Endodermal cell (in vitro differentiated cells): ENCODE results near the gene PLA2R1. TPM values are rescaled to one million over a fixed set of nuclear protein-coding genes. Genes with fewer than 3 reads are reported as not detected.
A peak's percentile ranks its signal among the peaks of the same experiment; 100 is the strongest.

Experiments used
- DNase-seq: peaks from one replicate; pipeline ENCODE4 v3.0.0-alpha.2; 2017
- H3K27ac ChIP-seq: 2 replicates; pipeline ENCODE4 v1.5.1; 2013; ENCODE audit warnings: mild to moderate bottlenecking, low read depth, low read length, moderate library complexity
- H3K27me3 ChIP-seq: 2 replicates; pipeline ENCODE4 v1.6.1; 2013; ENCODE audit warnings: mild to moderate bottlenecking, low read length, moderate library complexity; ENCODE audit not compliant: insufficient read depth, control insufficient read depth, poor library complexity, severe bottlenecking
- H3K36me3 ChIP-seq: 2 replicates; pipeline ENCODE4 v1.7.0; 2013; ENCODE audit warnings: mild to moderate bottlenecking, low read length, moderate library complexity; ENCODE audit not compliant: control insufficient read depth, insufficient read depth
- H3K4me1 ChIP-seq: one replicate; pipeline ENCODE4 v1.7.0; 2013; ENCODE audit warnings: low read length; ENCODE audit not compliant: control insufficient read depth, insufficient read depth
- H3K4me3 ChIP-seq: 2 replicates; pipeline ENCODE4 v1.5.1; 2013; ENCODE audit warnings: mild to moderate bottlenecking, low read length, moderate library complexity
- H3K9ac ChIP-seq: 2 replicates; pipeline ENCODE4 v1.6.1; 2013; ENCODE audit warnings: mild to moderate bottlenecking, low read length, moderate library complexity; ENCODE audit not compliant: poor library complexity, severe bottlenecking; ENCODE audit errors: extremely low read depth
- H3K9me3 ChIP-seq: 2 replicates; pipeline ENCODE4 v1.6.1; 2013; ENCODE audit warnings: mild to moderate bottlenecking, low read length, moderate library complexity; ENCODE audit not compliant: control insufficient read depth
- H3K27ac Mint-ChIP-seq: 2 replicates; pipeline ENCODE4 v1.8.0; 2020; ENCODE audit warnings: mixed read lengths
- H3K27me3 Mint-ChIP-seq: 2 replicates; pipeline ENCODE4 v1.8.0; 2021; ENCODE audit warnings: mild to moderate bottlenecking, mixed read lengths; ENCODE audit not compliant: insufficient read depth
- H3K36me3 Mint-ChIP-seq: 2 replicates; pipeline ENCODE4 v1.8.0; 2020; ENCODE audit warnings: low read depth, mixed read lengths
- H3K4me1 Mint-ChIP-seq: 2 replicates; pipeline ENCODE4 v1.8.0; 2020; ENCODE audit warnings: mixed read lengths
- H3K4me3 Mint-ChIP-seq: 2 replicates; pipeline ENCODE4 v1.8.0; 2020; ENCODE audit warnings: mild to moderate bottlenecking, moderate library complexity, mixed read lengths
- H3K9me3 Mint-ChIP-seq: 2 replicates; pipeline ENCODE4 v1.8.0; 2020; ENCODE audit warnings: mild to moderate bottlenecking, mixed read lengths
- WGBS, 2 experiments: methylation state at CpG; one replicate each; pipeline versions ENCODE4 v1.1.5 to v1.1.7; 2013; ENCODE audit warnings: missing lambda C conversion rate in 2 of 2, mixed read lengths in 1 of 2; ENCODE audit not compliant: insufficient coverage in 1 of 2, insufficient read length in 1 of 2; 5-methylcytosine and 5-hydroxymethylcytosine counted together
- total RNA-seq, 2 donors: library from RNA; stranded (reverse); fragmentation: NEBNext Ultra II Directional in 1 of 2; extraction: Animal tissue kit (Norgen Biotek cat#: 25700) in 1 of 2; gene quantifications; 2 replicates in 1 of 2; 3 replicates in 1 of 2; pipeline ENCODE4 v1.2.1, GENCODE V29; 2021
- TF ChIP-seq, protein P1 (sequence below): fragments of 200-600 bp; sonication (generic); conservative IDR thresholded peaks from 2 replicates; pipeline ENCODE4 v1.5.0; 2021; ENCODE audit warnings: antibody characterized with exemption, mild to moderate bottlenecking

PLA2R1 gene
- total RNA-seq, 2 donors from 2014 or later = 1.4 to 1.8 TPM

DNA sequence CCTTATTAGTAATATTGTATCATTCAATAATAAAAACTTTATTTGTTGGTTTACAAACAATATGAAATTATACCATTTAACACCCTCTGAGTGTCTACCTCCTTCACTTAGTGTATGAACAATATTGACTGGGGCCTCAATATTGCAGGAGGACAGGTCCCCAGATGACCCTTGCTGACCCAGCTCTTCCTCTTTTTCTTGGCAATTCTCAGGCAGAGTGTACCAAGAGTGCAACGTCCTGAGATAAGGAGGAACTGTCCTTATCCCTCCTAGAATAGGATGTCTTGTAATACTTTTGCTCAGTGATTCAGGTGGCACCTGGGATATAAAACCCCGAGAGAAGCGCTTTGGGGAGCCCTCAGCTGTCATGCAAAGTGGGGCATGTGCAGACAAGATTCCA lies 76.8 kb downstream of the PLA2R1 start:
- Histone ChIP-seq H3K27me3 (no peaks in the 10 kb centered on the region), H3K27ac (no peak overlapping the region), H3K9ac (no peak overlapping the region), H3K4me3 (no peak overlapping the region), H3K4me1 (peaks cover 14% of the 10 kb centered on the region), H3K36me3 (no peaks in the 10 kb centered on the region), H3K9me3 (no peaks in the 10 kb centered on the region)
- Mint-ChIP-seq H3K4me3 (no peak overlapping the region), H3K4me1 (peaks cover 32% of the 10 kb centered on the region), H3K27ac (no peak overlapping the region), H3K27me3 (no peaks in the 10 kb centered on the region), H3K36me3 (no peaks in the 10 kb centered on the region), H3K9me3 (no peaks in the 10 kb centered on the region)
- 94 to 95% methylated on average over 3 of the region's 3 CpGs for WGBS, 2 experiments
- DNase-seq = no peak
- TF ChIP-seq, protein P1, sequence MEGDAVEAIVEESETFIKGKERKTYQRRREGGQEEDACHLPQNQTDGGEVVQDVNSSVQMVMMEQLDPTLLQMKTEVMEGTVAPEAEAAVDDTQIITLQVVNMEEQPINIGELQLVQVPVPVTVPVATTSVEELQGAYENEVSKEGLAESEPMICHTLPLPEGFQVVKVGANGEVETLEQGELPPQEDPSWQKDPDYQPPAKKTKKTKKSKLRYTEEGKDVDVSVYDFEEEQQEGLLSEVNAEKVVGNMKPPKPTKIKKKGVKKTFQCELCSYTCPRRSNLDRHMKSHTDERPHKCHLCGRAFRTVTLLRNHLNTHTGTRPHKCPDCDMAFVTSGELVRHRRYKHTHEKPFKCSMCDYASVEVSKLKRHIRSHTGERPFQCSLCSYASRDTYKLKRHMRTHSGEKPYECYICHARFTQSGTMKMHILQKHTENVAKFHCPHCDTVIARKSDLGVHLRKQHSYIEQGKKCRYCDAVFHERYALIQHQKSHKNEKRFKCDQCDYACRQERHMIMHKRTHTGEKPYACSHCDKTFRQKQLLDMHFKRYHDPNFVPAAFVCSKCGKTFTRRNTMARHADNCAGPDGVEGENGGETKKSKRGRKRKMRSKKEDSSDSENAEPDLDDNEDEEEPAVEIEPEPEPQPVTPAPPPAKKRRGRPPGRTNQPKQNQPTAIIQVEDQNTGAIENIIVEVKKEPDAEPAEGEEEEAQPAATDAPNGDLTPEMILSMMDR = no peak

DNA sequence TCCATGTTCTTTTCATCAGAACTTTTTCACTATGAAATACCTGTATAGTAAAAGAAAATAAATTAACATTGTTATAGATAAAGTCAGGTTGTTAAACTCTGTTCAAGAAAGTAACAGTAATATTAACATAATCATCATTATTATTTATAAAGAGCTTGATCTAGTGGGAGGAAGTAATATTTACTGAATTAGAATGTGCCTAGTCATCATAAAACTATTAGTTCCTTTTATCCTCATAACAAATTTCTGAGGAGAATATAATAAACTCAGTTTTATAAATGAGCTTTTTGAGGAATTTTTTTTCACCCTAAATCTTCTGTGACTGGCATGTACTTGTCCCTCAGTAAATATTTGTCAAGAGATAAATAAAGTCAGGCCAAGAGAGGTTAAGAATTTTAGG lies 78.4 kb downstream of the PLA2R1 start:
- TF ChIP-seq, protein P1 = no peak
- Mint-ChIP-seq H3K4me3 (no peak overlapping the region), H3K36me3 (no peaks in the 10 kb centered on the region), H3K27me3 (no peaks in the 10 kb centered on the region), H3K4me1 (peaks cover 33% of the 10 kb centered on the region), H3K9me3 (no peaks in the 10 kb centered on the region), H3K27ac (no peak overlapping the region)
- H3K27ac ChIP-seq = no peak overlapping the region
- peaks cover 14% of the 10 kb centered on the region for H3K4me1 ChIP-seq
- no peaks in the 10 kb centered on the region for H3K36me3 ChIP-seq
- no peaks in the 10 kb centered on the region for H3K27me3 ChIP-seq
- H3K9me3 ChIP-seq = no peaks in the 10 kb centered on the region
- no peak for DNase-seq
- no peak overlapping the region for H3K9ac ChIP-seq
- H3K4me3 ChIP-seq = no peak overlapping the region

DNA sequence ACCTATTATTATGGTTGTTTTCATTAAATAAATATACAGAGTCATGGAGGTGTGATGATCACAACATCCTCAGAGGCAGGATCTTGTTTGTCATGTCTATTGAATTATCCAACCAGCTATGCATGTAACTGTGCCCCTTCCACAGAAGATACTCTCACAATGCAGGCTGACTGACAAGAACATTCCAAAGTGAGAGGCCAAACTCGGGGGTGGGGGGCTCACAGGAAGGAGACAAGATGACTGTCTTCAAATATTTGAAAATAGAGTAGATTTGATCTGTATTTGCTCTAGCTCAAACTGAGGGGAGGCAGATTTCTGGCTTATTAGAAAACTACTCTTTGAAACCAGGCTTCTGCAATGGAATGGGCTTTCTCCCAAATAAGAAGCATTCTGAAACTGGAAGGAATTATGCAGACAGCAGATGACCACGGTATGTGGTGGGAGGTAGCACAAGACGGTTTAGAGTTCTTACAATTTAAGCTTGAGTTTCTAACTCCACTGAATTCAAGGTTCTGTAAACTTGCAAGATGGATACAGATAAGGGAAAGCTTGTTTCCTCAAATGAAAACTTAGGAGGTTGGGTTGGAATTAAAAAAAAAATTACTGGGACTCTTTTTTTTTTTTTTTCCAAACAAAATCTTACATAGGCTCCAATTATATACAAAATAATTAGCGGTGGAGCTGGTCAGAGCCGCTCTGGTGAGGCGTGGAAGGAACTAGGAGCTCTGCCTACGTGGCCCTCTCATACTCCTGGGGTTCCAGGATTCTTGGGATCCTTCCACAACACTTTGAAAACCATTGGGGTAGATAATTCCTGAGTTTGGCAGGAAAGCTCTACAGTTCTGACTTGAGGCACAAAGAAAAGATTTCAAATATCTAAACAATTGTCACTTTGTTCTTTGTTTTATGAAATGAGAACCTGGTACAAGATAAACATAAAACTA lies 79.3 kb downstream of the PLA2R1 start:
- H3K27ac ChIP-seq = no peak overlapping the region

More for the DNA sequence above, 79.3 kb downstream of the PLA2R1 start:
- peak overlapping the region; percentile 26 for H3K27ac Mint-ChIP-seq
- H3K9me3 Mint-ChIP-seq = no peaks in the 10 kb centered on the region
- 88 to 90% methylated on average over 5 to 7 of the region's 7 CpGs for WGBS, 2 experiments
- Histone ChIP-seq H3K36me3 (no peaks in the 10 kb centered on the region), H3K27me3 (no peaks in the 10 kb centered on the region), H3K4me1 (peaks cover 14% of the 10 kb centered on the region), H3K9me3 (no peaks in the 10 kb centered on the region), H3K4me3 (peak overlapping the region; percentile 15), H3K9ac (no peak overlapping the region)
- no peaks in the 10 kb centered on the region for H3K27me3 Mint-ChIP-seq
- TF ChIP-seq, protein P1 = no peak
- H3K4me1 Mint-ChIP-seq = peaks cover 33% of the 10 kb centered on the region
- DNase-seq = peak; percentile 58
- no peak overlapping the region for H3K4me3 Mint-ChIP-seq
- H3K36me3 Mint-ChIP-seq = no peaks in the 10 kb centered on the region
